Mammary epithelial cell (primary cell): Measurements from ENCODE around the gene CUL4B.

Source experiments
- CTCF ChIP-seq, 2 donors: IDR thresholded peaks in 1 of 2; conservative IDR thresholded peaks in 1 of 2; 2 replicates each; pipeline ENCODE4 v1.5.1; 2011 to 2012; ENCODE audit warnings: inconsistent platforms in 2 of 2, low read length in 2 of 2, mild to moderate bottlenecking in 2 of 2, control low read depth in 1 of 2, low read depth in 1 of 2; ENCODE audit not compliant: insufficient read depth in 1 of 2; ENCODE audit errors: extremely low read depth in 1 of 2
- EZH2 ChIP-seq: IDR thresholded peaks from 2 replicates; pipeline ENCODE4 v1.6.1; 2012; ENCODE audit warnings: low read length, inconsistent platforms, borderline replicate concordance

DNA sequence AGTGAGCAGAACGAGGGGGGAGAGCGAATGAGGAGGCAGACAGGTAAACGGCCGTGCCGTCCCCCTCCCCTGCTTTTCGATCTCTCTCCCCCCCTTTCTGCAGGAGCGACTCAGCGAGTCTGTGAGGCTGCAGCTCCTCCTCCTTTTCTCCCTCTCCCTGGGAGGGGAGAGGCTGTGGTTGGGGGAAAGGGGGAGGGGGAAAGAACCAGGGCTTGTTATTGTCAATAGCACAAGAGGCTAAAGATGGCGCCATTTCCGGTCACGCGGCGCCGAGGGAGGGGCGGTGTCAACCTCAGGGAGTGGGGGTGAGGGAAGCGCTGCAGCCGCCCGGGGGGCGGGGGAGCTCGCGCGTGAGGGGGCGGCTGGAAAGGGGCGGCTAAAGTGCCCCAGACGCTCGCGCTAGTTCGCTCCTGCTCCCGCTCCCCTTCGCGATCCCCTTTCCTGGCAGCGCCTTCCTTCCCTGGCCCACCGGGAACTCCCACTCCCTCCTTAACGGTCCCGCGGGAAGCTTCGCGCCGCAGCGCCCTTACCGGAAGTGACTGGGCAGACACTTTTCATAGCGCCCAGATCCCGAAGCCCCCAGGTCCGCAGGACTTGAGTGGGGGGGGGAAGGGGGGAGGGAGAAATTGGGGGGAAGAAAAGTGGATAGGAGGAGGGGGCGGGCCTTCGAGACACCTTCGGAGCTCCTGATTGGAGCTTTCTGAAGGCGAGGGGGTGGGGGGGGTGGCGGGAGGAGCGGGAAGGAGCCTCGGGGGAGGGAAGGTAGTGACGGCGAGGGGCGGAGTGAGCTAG lies at the start of gene CUL4B:
- TF ChIP-seq CTCF (conservative IDR thresholded peaks at IDR 0.05 in 1 of 2, IDR thresholded peaks at IDR 0.05 in 1 of 2; ENCODE audit: extremely low read depth in 1 of 2, insufficient read depth in 1 of 2, low read depth in 1 of 2, low read length in 2 of 2): no peak
- no peak for TF ChIP-seq EZH2
